DND-41 (cell line): Measurements from ENCODE around the gene TAPT1.

Experiments used
- CTCF ChIP-seq: IDR thresholded peaks from 2 replicates; pipeline ENCODE4 v1.5.1; 2012; ENCODE audit warnings: borderline replicate concordance, low read length, moderate library complexity, mild to moderate bottlenecking; ENCODE audit not compliant: poor library complexity, severe bottlenecking; ENCODE audit errors: extremely low read depth
- EZH2 ChIP-seq: IDR thresholded peaks from 3 replicates; pipeline ENCODE4 v1.6.1; 2012; ENCODE audit warnings: borderline replicate concordance, low read depth, mild to moderate bottlenecking, moderate library complexity, low read length, inconsistent platforms; ENCODE audit not compliant: severe bottlenecking

- TF ChIP-seq CTCF (no peak), EZH2 (no peak)
Measured at GRCh38 chr4:16239086-16239485, 12.8 kb upstream of the TAPT1 start.
